IMR-90 (cell line): ENCODE results near the gene SGMS1. TPM values are rescaled to one million over a fixed set of nuclear protein-coding genes. Genes with fewer than 3 reads are reported as not detected.
A peak's percentile ranks its signal among the peaks of the same experiment; 100 is the strongest.

ENCODE experiments used
- ATAC-seq: fragments of 200-7000 bp; cut with Tn5 transposase; 2 replicates; pipeline ENCODE4 v1.9.1; 2020; ENCODE audit warnings: low read depth, mild to moderate bottlenecking, moderate library complexity
- BruUV-seq: library from RNA; stranded (reverse); fragments of 400-500 nt; replicated peaks from 2 replicates; lab custom pipeline; 2021; lab: Mats Ljungman, UMichigan
- CTCF ChIA-PET: fragments of 300-600 bp; formaldehyde crosslinking; extraction: SDS; loops from one replicate; lab custom pipeline; 2021; ENCODE audit warnings: antibody characterized with exemption; lab: Yijun Ruan, JAX
- POLR2A ChIA-PET: fragments of 300-600 bp; sonication (Branson Sonifier 250); formaldehyde crosslinking; loops from one replicate; lab custom pipeline; 2022; ENCODE audit warnings: antibody characterized with exemption; ENCODE audit not compliant: unreplicated experiment; lab: Charles Lee
- DNase-seq: peaks from one replicate; pipeline ENCODE4 v3.0.0; 2013
- H2AFZ ChIP-seq: replicated peaks from 2 replicates; pipeline ENCODE3; 2013; ENCODE audit warnings: low read length, mild to moderate bottlenecking; ENCODE audit not compliant: poor library complexity
- H2AK5ac ChIP-seq: 2 replicates; pipeline ENCODE4 v1.6.1; 2013; ENCODE audit warnings: low read depth, low read length, inconsistent platforms
- H2AK9ac ChIP-seq: replicated peaks from 2 replicates; pipeline ENCODE3; 2013; ENCODE audit warnings: mild to moderate bottlenecking, low read depth, low read length, moderate library complexity; ENCODE audit not compliant: poor library complexity
- H2BK120ac ChIP-seq: 2 replicates; pipeline ENCODE4 v1.6.1; 2013; ENCODE audit warnings: low read depth, low read length, inconsistent platforms
- H2BK15ac ChIP-seq: 3 replicates; pipeline ENCODE4 v1.6.1; 2013; ENCODE audit warnings: low read depth, low read length, inconsistent platforms
- H2BK20ac ChIP-seq: 2 replicates; pipeline ENCODE4 v1.6.1; 2013; ENCODE audit warnings: low read depth, mild to moderate bottlenecking, inconsistent platforms, low read length, moderate library complexity
- H2BK5ac ChIP-seq: 2 replicates; pipeline ENCODE4 v1.6.1; 2013; ENCODE audit warnings: mild to moderate bottlenecking, low read depth, low read length, inconsistent platforms; ENCODE audit not compliant: poor library complexity, severe bottlenecking
- H3K14ac ChIP-seq: replicated peaks from 2 replicates; pipeline ENCODE4 v1.6.1; 2013; ENCODE audit warnings: low read depth, low read length, inconsistent platforms
- H3K18ac ChIP-seq: 2 replicates; pipeline ENCODE4 v1.6.1; 2013; ENCODE audit warnings: low read depth, low read length, control low read depth
- H3K23ac ChIP-seq: 2 replicates; pipeline ENCODE4 v1.6.1; 2013; ENCODE audit warnings: low read depth, low read length, inconsistent platforms
- H3K27ac ChIP-seq: 2 replicates; pipeline ENCODE4 v1.5.1; 2013; ENCODE audit warnings: mild to moderate bottlenecking, control low read depth, low read length; ENCODE audit not compliant: insufficient read depth
- H3K27me3 ChIP-seq: 2 replicates; pipeline ENCODE4 v1.6.1; 2013; ENCODE audit warnings: low read length; ENCODE audit not compliant: control insufficient read depth, insufficient read depth
- H3K36me3 ChIP-seq: 2 replicates; pipeline ENCODE4 v1.6.1; 2013; ENCODE audit warnings: low read length, mixed read lengths; ENCODE audit not compliant: control insufficient read depth, insufficient read depth
- H3K4ac ChIP-seq: 2 replicates; pipeline ENCODE4 v1.6.1; 2013; ENCODE audit warnings: low read depth, low read length, inconsistent platforms
- H3K4me1 ChIP-seq: 2 replicates; pipeline ENCODE4 v1.6.1; 2013; ENCODE audit warnings: low read length, mixed read lengths; ENCODE audit not compliant: control insufficient read depth, insufficient read depth
- H3K4me2 ChIP-seq: 2 replicates; pipeline ENCODE4 v1.6.1; 2013; ENCODE audit warnings: low read depth, mild to moderate bottlenecking, control low read depth, low read length, moderate library complexity
- H3K4me3 ChIP-seq: 2 replicates; pipeline ENCODE4 v1.5.1; 2013; ENCODE audit warnings: low read depth, mild to moderate bottlenecking, control low read depth, low read length, moderate library complexity; ENCODE audit not compliant: insufficient read depth
- H3K56ac ChIP-seq: 2 replicates; pipeline ENCODE4 v1.6.1; 2013; ENCODE audit warnings: low read length, inconsistent platforms; ENCODE audit not compliant: insufficient read depth; ENCODE audit errors: extremely low read depth
- H3K79me1 ChIP-seq, 2 experiments: 2 replicates each; pipeline ENCODE4 v1.6.1; 2013; ENCODE audit warnings: low read length in 2 of 2, inconsistent platforms in 1 of 2, low read depth in 1 of 2
- H3K9ac ChIP-seq: 2 replicates; pipeline ENCODE4 v1.6.1; 2013; ENCODE audit warnings: low read depth, low read length, control low read depth
- H3K9me1 ChIP-seq: 2 replicates; pipeline ENCODE4 v1.6.1; 2013; ENCODE audit warnings: low read length, inconsistent platforms; ENCODE audit not compliant: insufficient read depth
- H3K9me3 ChIP-seq: 2 replicates; pipeline ENCODE4 v1.6.1; 2013; ENCODE audit warnings: low read length; ENCODE audit not compliant: control insufficient read depth, insufficient read depth
- H4K20me1 ChIP-seq: 2 replicates; pipeline ENCODE4 v1.6.1; 2013; ENCODE audit warnings: low read length, inconsistent platforms; ENCODE audit not compliant: insufficient read depth
- H4K5ac ChIP-seq: 2 replicates; pipeline ENCODE4 v1.6.1; 2013; ENCODE audit warnings: mild to moderate bottlenecking, low read depth, low read length, control low read depth
- H4K8ac ChIP-seq, 2 experiments: 2 replicates each; pipeline ENCODE4 v1.6.1; 2013; ENCODE audit warnings: low read depth in 2 of 2, low read length in 2 of 2, control low read depth in 1 of 2, inconsistent platforms in 1 of 2
- H4K91ac ChIP-seq: 2 replicates; pipeline ENCODE4 v1.6.1; 2013; ENCODE audit warnings: low read depth, low read length, inconsistent platforms; ENCODE audit not compliant: insufficient read depth
- BHLHE40 ChIP-seq: fragments of 150-350 bp; IDR thresholded peaks from 2 replicates; pipeline ENCODE4 v1.6.1; 2016; ENCODE audit warnings: mild to moderate bottlenecking, low read depth, low read length
- CEBPB ChIP-seq: IDR thresholded peaks from 2 replicates; pipeline ENCODE4 v1.6.1; 2012; ENCODE audit warnings: low read depth, low read length, improper control_type of control experiment
- CHD1 ChIP-seq: IDR thresholded peaks from 2 replicates; pipeline ENCODE4 v1.6.1; 2012; ENCODE audit warnings: low read depth, low read length, improper control_type of control experiment
- FOS ChIP-seq: fragments of 150-350 bp; IDR thresholded peaks from 2 replicates; pipeline ENCODE4 v1.6.1; 2016; ENCODE audit warnings: low read depth, low read length
- MAFK ChIP-seq: IDR thresholded peaks from 2 replicates; pipeline ENCODE4 v1.6.1; 2012; ENCODE audit warnings: low read depth, low read length, improper control_type of control experiment
- MAZ ChIP-seq: IDR thresholded peaks from 2 replicates; pipeline ENCODE4 v1.6.1; 2012; ENCODE audit warnings: low read depth, mild to moderate bottlenecking, low read length, improper control_type of control experiment, moderate library complexity, borderline replicate concordance
- MXI1 ChIP-seq: IDR thresholded peaks from 2 replicates; pipeline ENCODE4 v1.6.1; 2012; ENCODE audit warnings: low read depth, mild to moderate bottlenecking, low read length, moderate library complexity, borderline replicate concordance
- POLR2A ChIP-seq: IDR thresholded peaks from 2 replicates; pipeline ENCODE4 v1.6.1; 2012; ENCODE audit warnings: mild to moderate bottlenecking, low read depth, low read length
- RFX5 ChIP-seq: IDR thresholded peaks from 2 replicates; pipeline ENCODE4 v1.8.0; 2012; ENCODE audit warnings: low read depth, mild to moderate bottlenecking, low read length, moderate library complexity
- SMC3 ChIP-seq: fragments of 150-350 bp; IDR thresholded peaks from 2 replicates; pipeline ENCODE4 v1.6.1; 2016; ENCODE audit warnings: low read depth, mild to moderate bottlenecking, antibody characterized with exemption, low read length, moderate library complexity
- USF2 ChIP-seq: fragments of 150-350 bp; IDR thresholded peaks from 2 replicates; pipeline ENCODE4 v1.6.1; 2017; ENCODE audit warnings: mild to moderate bottlenecking, antibody characterized with exemption, low read length, low read depth
- WGBS, 2 experiments: methylation state at CpG; one replicate each; pipeline versions ENCODE4 v1.1.5 to v1.1.7; 2013; ENCODE audit warnings: missing lambda C conversion rate in 2 of 2; ENCODE audit not compliant: insufficient read length in 1 of 2; ENCODE audit errors: extremely low coverage in 2 of 2; 5-methylcytosine and 5-hydroxymethylcytosine counted together
- dilution Hi-C: fragments of 300-500 bp; cut with HindIII; formaldehyde crosslinking; loops from one replicate; pipeline ENCODE4 v1.14.3; 2018; ENCODE audit warnings: low sequenced_read_pairs; ENCODE audit not compliant: unreplicated experiment
- in situ Hi-C: fragments of 300-500 bp; cut with MboI; formaldehyde crosslinking; loops from 3 replicates; pipeline ENCODE4 v1.14.3; 2019; ENCODE audit warnings: low sequenced_read_pairs, inconsistent platforms, mixed read lengths
- intact Hi-C: fragments of 100-400 bp; cut with micrococcal nuclease; formaldehyde crosslinking; loops from 2 replicates; pipeline ENCODE4 v1.10.0; 2022
- polyA plus RNA-seq, 3 experiments: library from polyadenylated mRNA; depleted of rRNA; stranded (reverse); fragments of >200 nt; gene quantifications; 2 replicates each; pipeline ENCODE4 v1.2.3, GENCODE V29; 2012; ENCODE audit warnings: low replicate concordance in 1 of 3
- total RNA-seq: library from RNA; depleted of rRNA; stranded (reverse); fragments of >200 nt; gene quantifications from 2 replicates; pipeline ENCODE4 v1.2.3, GENCODE V29; 2012

Gene SGMS1
- total and polyA plus RNA-seq, 2 of the 4 experiments (the other 2 are of a cell fraction): 9.8 to 30.8 TPM

- Histone ChIP-seq H3K36me3 (no peaks in the 10 kb centered on the region), H2BK20ac (no peak overlapping the region), H4K20me1 (peaks cover 15% of the 10 kb centered on the region; the same call in 1 of the 2 replicates), H4K5ac (no peak overlapping the region), H2AK5ac (no peak overlapping the region), H3K79me1 (peaks cover 30 to 59% of the 10 kb centered on the region in 2 experiments), H2BK120ac (no peak overlapping the region), H3K4me2 (no peak overlapping the region), H3K27me3 (no peaks in the 10 kb centered on the region), H3K9ac (no peak overlapping the region), H3K4me3 (no peak overlapping the region), H3K23ac (peak overlapping the region; percentile 17; the same call in 1 of the 2 replicates), H2AK9ac (no peak overlapping the region), H2AFZ (no peak overlapping the region), H3K14ac (no peak overlapping the region), H3K9me1 (peaks cover 17% of the 10 kb centered on the region), H3K18ac (no peak overlapping the region), H3K9me3 (no peaks in the 10 kb centered on the region), H3K56ac (no peak overlapping the region), H3K4me1 (peaks cover 20% of the 10 kb centered on the region; the same call in 1 of the 2 replicates), H3K27ac (no peak overlapping the region), H4K91ac (no peak overlapping the region), H2BK15ac (no peak overlapping the region), H4K8ac (no peak overlapping the region), H2BK5ac (no peak overlapping the region), H3K4ac (no peak overlapping the region)
- ChIA-PET CTCF (interaction anchor here (0.8 kb wide), 1 partner anchor 206 kb away, joined by 4 read pairs; no protein-coding TSS in a partner anchor), POLR2A (no interaction called here)
- TF ChIP-seq USF2 (no peak), MAZ (no peak), FOS (no peak), POLR2A (no peak), MXI1 (no peak), RFX5 (no peak), MAFK (no peak), BHLHE40 (no peak), SMC3 (no peak), CEBPB (no peak), CHD1 (no peak)
- no peak for ATAC-seq
- no TSS peak for BruUV-seq
- intact Hi-C loops: loop anchor here (5.0 kb wide), 1 partner anchor 88 kb away; no protein-coding TSS in a partner anchor
- in situ Hi-C loops: loop anchor here (5.0 kb wide), 1 partner anchor 207 kb away; the partner anchor contains the start of gene SGMS1
- no peak for DNase-seq
- dilution Hi-C loops: no loop called here
- no CpG with 5 or more reads among the region's 3 CpGs for WGBS, 2 experiments
These were observed 208.5 kb downstream of the SGMS1 start for GRCh38 chr10:50415292-50415691.
